Karpas-422 (cell line): Measurements from ENCODE around the gene RUNX1. TPM values are rescaled to one million over a fixed set of nuclear protein-coding genes. Genes with fewer than 3 reads are reported as not detected.

Experiments used
- DNase-seq: peaks from one replicate; pipeline ENCODE4 v3.0.0-alpha.2; 2015
- H2AFZ ChIP-seq: fragments of 200-600 bp; sonication (generic); 2 replicates; pipeline ENCODE4 v1.6.1; 2014; ENCODE audit warnings: antibody characterized with exemption, low read length, mixed read lengths
- H3K27ac ChIP-seq: fragments of 200-600 bp; sonication (generic); 2 replicates; pipeline ENCODE4 v1.5.1; 2014; ENCODE audit warnings: mild to moderate bottlenecking, low read length, moderate library complexity
- H3K27me3 ChIP-seq: fragments of 200-600 bp; sonication (generic); 2 replicates; pipeline ENCODE4 v1.6.1; 2014; ENCODE audit warnings: low read length, mixed read lengths
- H3K36me3 ChIP-seq: fragments of 200-600 bp; sonication (generic); 2 replicates; pipeline ENCODE4 v1.6.1; 2014; ENCODE audit warnings: low read length, mixed read lengths; ENCODE audit not compliant: insufficient read depth
- H3K4me1 ChIP-seq: fragments of 200-600 bp; sonication (generic); 2 replicates; pipeline ENCODE4 v1.6.1; 2014; ENCODE audit warnings: mild to moderate bottlenecking, low read length, mixed read lengths
- H3K4me2 ChIP-seq: fragments of 200-600 bp; sonication (generic); 2 replicates; pipeline ENCODE4 v1.6.1; 2014; ENCODE audit warnings: low read length, low read depth, mild to moderate bottlenecking; ENCODE audit not compliant: poor library complexity, severe bottlenecking
- H3K4me3 ChIP-seq: fragments of 200-600 bp; sonication (generic); 2 replicates; pipeline ENCODE4 v1.5.1; 2014; ENCODE audit warnings: mild to moderate bottlenecking, antibody characterized with exemption, low read length, mixed read lengths
- H3K79me2 ChIP-seq: fragments of 200-600 bp; sonication (generic); 2 replicates; pipeline ENCODE4 v1.6.1; 2014; ENCODE audit warnings: mild to moderate bottlenecking, low read length, mixed read lengths
- H3K9ac ChIP-seq: fragments of 200-600 bp; sonication (generic); 2 replicates; pipeline ENCODE4 v1.6.0; 2014; ENCODE audit warnings: low read length
- H3K9me2 ChIP-seq: fragments of 200-600 bp; sonication (generic), shearing (Covaris generic); replicated peaks from 2 replicates; pipeline ENCODE4 v1.6.0; 2014; ENCODE audit warnings: mild to moderate bottlenecking, low read length, moderate library complexity; ENCODE audit not compliant: insufficient read depth
- H3K9me3 ChIP-seq: fragments of 300-700, 200-600 bp; sonication (generic); 2 replicates; pipeline ENCODE4 v1.6.1; 2014; ENCODE audit warnings: low read length, mixed read lengths
- H4K20me1 ChIP-seq: fragments of 200-600 bp; sonication (generic); 2 replicates; pipeline ENCODE4 v1.6.1; 2014; ENCODE audit warnings: mild to moderate bottlenecking, antibody characterized with exemption, low read length, low read depth; ENCODE audit not compliant: insufficient read depth
- total RNA-seq: library from RNA; depleted of rRNA; stranded (reverse); fragments of >200 nt; shearing (Covaris generic); gene quantifications from 2 replicates; pipeline ENCODE4 v1.2.3, GENCODE V29; 2014; ENCODE audit warnings: low replicate concordance

RUNX1 gene
- total RNA-seq, 1 experiment from 2014 or later = 20.5 TPM

- Histone ChIP-seq H3K9me3 (no peaks in the 10 kb centered on the region), H3K4me2 (peak overlapping the region; percentile 96), H3K9me2 (no peaks in the 10 kb centered on the region), H3K4me3 (no peak overlapping the region), H3K4me1 (peaks cover 21% of the 10 kb centered on the region), H3K79me2 (peaks cover 16% of the 10 kb centered on the region), H3K36me3 (no peaks in the 10 kb centered on the region), H3K27ac (no peak overlapping the region), H4K20me1 (peaks cover 12% of the 10 kb centered on the region), H2AFZ (no peak overlapping the region), H3K9ac (no peak overlapping the region), H3K27me3 (no peaks in the 10 kb centered on the region)
- DNase-seq = no peak
Measured at GRCh38 chr21:34890724-34891612, 158.1 kb downstream of the RUNX1 start.

DNA sequence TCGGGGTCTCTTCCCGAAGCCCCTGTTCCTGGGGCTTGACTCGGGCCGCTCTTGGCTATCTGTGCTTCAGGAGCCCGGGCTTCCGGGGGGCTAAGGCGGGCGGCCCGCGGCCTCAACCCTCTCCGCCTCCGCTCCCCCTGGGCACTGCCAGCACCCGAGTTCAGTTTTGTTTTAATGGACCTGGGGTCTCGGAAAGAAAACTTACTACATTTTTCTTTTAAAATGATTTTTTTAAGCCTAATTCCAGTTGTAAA lies 158.7 kb downstream of the RUNX1 start:
- Histone ChIP-seq H3K79me2 (peaks cover 22% of the 10 kb centered on the region), H4K20me1 (peaks cover 11% of the 10 kb centered on the region), H3K36me3 (no peaks in the 10 kb centered on the region), H3K9me2 (no peaks in the 10 kb centered on the region), H3K4me3 (peak overlapping the region; percentile 84; the same call in 1 of the 2 replicates), H3K9me3 (no peaks in the 10 kb centered on the region), H3K4me2 (peak overlapping the region; percentile 96), H3K9ac (peak overlapping the region; percentile 83; the same call in 1 of the 2 replicates), H3K4me1 (peaks cover 27% of the 10 kb centered on the region), H3K27me3 (no peaks in the 10 kb centered on the region), H2AFZ (no peak overlapping the region), H3K27ac (no peak overlapping the region)
- DNase-seq = no peak

GRCh38 chr21:34889676-34890469 lies 159.2 kb downstream of the RUNX1 start:
- no peaks in the 10 kb centered on the region for H3K9me2 ChIP-seq
- peak overlapping the region; percentile 96 for H3K4me2 ChIP-seq
- H3K36me3 ChIP-seq = no peaks in the 10 kb centered on the region
- H3K9ac ChIP-seq = peak overlapping the region; percentile 83
- peaks cover 6% of the 10 kb centered on the region for H4K20me1 ChIP-seq
- H3K4me3 ChIP-seq = peak overlapping the region; percentile 84
- H3K27ac ChIP-seq = peak overlapping the region; percentile 67
- peak overlapping the region; percentile 81; the same call in 1 of the 2 replicates for H2AFZ ChIP-seq
- H3K79me2 ChIP-seq = peaks cover 26% of the 10 kb centered on the region
- no peaks in the 10 kb centered on the region for H3K9me3 ChIP-seq
- peak; percentile 87 for DNase-seq
- H3K27me3 ChIP-seq = no peaks in the 10 kb centered on the region
- peaks cover 32% of the 10 kb centered on the region for H3K4me1 ChIP-seq

DNA sequence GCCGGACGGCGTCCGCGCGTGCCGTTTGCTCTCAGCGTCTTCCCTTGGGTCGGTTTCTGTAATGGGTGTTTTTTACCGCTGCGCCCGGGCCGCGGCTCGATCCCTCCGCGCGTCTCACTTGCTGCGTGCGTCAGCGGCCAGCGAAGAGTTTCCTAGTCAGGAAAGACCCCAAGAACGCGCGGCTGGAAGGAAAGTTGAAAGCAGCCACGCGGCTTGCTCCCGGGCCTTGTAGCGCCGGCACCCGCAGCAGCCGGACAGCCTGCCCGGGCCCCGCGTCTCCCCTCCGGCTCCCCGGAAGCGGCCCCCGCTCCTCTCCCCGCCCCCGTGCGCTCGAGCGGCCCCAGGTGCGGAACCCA lies 159.8 kb downstream of the RUNX1 start:
- H4K20me1 ChIP-seq = peaks cover 6% of the 10 kb centered on the region; the same call in 1 of the 2 replicates
- H3K9me3 ChIP-seq = no peaks in the 10 kb centered on the region
- peak overlapping the region; percentile 84 for H3K4me3 ChIP-seq
- DNase-seq = peak; percentile 81
- H3K9ac ChIP-seq = peak overlapping the region; percentile 83
- H2AFZ ChIP-seq = no peak overlapping the region
- peaks cover 38% of the 10 kb centered on the region for H3K4me1 ChIP-seq
- H3K36me3 ChIP-seq = no peaks in the 10 kb centered on the region
- peak overlapping the region; percentile 96 for H3K4me2 ChIP-seq
- H3K9me2 ChIP-seq = no peaks in the 10 kb centered on the region
- no peaks in the 10 kb centered on the region for H3K27me3 ChIP-seq
- H3K79me2 ChIP-seq = peaks cover 31% of the 10 kb centered on the region
- peak overlapping the region; percentile 67 for H3K27ac ChIP-seq

GRCh38 chr21:34888569-34889319 lies 160.4 kb downstream of the RUNX1 start:
- Histone ChIP-seq H3K9me2 (no peaks in the 10 kb centered on the region), H3K9ac (peak overlapping the region; percentile 83), H3K4me1 (peaks cover 43% of the 10 kb centered on the region), H4K20me1 (peaks cover under 1% of the 10 kb centered on the region; the same call in 1 of the 2 replicates), H3K79me2 (peaks cover 37% of the 10 kb centered on the region), H3K4me2 (peak overlapping the region; percentile 96), H3K9me3 (no peaks in the 10 kb centered on the region), H3K27ac (peak overlapping the region; percentile 67), H3K27me3 (no peaks in the 10 kb centered on the region), H3K4me3 (peak overlapping the region; percentile 84), H3K36me3 (no peaks in the 10 kb centered on the region), H2AFZ (peak overlapping the region; percentile 46; the same call in 1 of the 2 replicates)
- DNase-seq = peak; percentile 92

- peak overlapping the region; percentile 84 for H3K4me3 ChIP-seq
- H3K27me3 ChIP-seq = no peaks in the 10 kb centered on the region
- peak overlapping the region; percentile 46; the same call in 1 of the 2 replicates for H2AFZ ChIP-seq
- no peaks in the 10 kb centered on the region for H3K9me2 ChIP-seq
- peak; percentile 80 for DNase-seq
- H3K4me2 ChIP-seq = peak overlapping the region; percentile 96
- H3K27ac ChIP-seq = peak overlapping the region; percentile 63
- peaks cover 45% of the 10 kb centered on the region for H3K79me2 ChIP-seq
- no peaks in the 10 kb centered on the region for H3K36me3 ChIP-seq
- H3K9ac ChIP-seq = peak overlapping the region; percentile 83
- H4K20me1 ChIP-seq = no peaks in the 10 kb centered on the region; the same call in 1 of the 2 replicates
- peaks cover 51% of the 10 kb centered on the region for H3K4me1 ChIP-seq
- no peaks in the 10 kb centered on the region for H3K9me3 ChIP-seq
Measured at GRCh38 chr21:34887725-34888568, 161.2 kb downstream of the RUNX1 start.

DNA sequence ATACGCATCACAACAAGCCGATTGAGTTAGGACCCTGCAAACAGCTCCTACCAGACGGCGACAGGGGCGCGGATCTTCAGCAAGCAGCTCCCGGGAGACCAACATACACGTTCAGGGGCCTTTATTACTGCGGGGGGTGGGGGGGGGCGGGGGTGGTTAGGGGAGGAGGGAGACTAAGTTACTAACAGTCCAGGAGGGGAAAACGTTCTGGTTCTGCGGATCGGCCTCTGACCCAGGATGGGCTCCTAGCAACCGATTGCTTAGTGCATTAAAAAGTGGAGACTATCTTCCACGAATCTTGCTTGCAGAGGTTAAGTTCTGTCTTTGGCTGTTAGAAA lies 162.0 kb downstream of the RUNX1 start:
- peak overlapping the region; percentile 84 for H3K4me3 ChIP-seq
- H3K27ac ChIP-seq = peak overlapping the region; percentile 63; the same call in 1 of the 2 replicates
- H3K27me3 ChIP-seq = no peaks in the 10 kb centered on the region
- peak overlapping the region; percentile 96 for H3K4me2 ChIP-seq
- H3K79me2 ChIP-seq = peaks cover 52% of the 10 kb centered on the region
- H2AFZ ChIP-seq = no peak overlapping the region
- peak; percentile 55 for DNase-seq
- no peaks in the 10 kb centered on the region for H3K36me3 ChIP-seq
- H3K9me2 ChIP-seq = no peaks in the 10 kb centered on the region
- H3K4me1 ChIP-seq = peaks cover 60% of the 10 kb centered on the region
- no peaks in the 10 kb centered on the region; the same call in 1 of the 2 replicates for H4K20me1 ChIP-seq
- H3K9ac ChIP-seq = peak overlapping the region; percentile 83
- no peaks in the 10 kb centered on the region for H3K9me3 ChIP-seq
